Stimulated activated CD4-positive, alpha-beta T cell treated with anti-CD3 and anti-CD28 coated beads, Interleukin-15, amount 100 ng/mL, for 48 hours (primary cell): ENCODE measurements around the gene RAN.
"Not testable (repeated sequence)": the region's sequence is repeated elsewhere in the genome, so short reads cannot be mapped to it uniquely, and the experiment has no call there.

Experiments
- DNase-seq, 2 donors: peaks; one replicate each; pipeline ENCODE4 v3.0.0-alpha.2; 2020; ENCODE audit warnings: low read depth in 2 of 2

Gene RAN

GRCh38 chr12:130849561-130850417 lies 22.1 kb upstream of the RAN start:
- DNase-seq, result no peak

- no peak for DNase-seq
Measured at GRCh38 chr12:130850418-130851021, 21.3 kb upstream of the RAN start.

- DNase-seq, result no peak
Measured at GRCh38 chr12:130856088-130856487, 15.8 kb upstream of the RAN start.

- no peak for DNase-seq
Measured at GRCh38 chr12:130858084-130858483, 13.8 kb upstream of the RAN start.

- no peak for DNase-seq
Measured at GRCh38 chr12:130859161-130859560, 12.7 kb upstream of the RAN start.

GRCh38 chr12:130860311-130860710 lies 11.6 kb upstream of the RAN start:
- no peak for DNase-seq

GRCh38 chr12:130862161-130862560 lies 9.7 kb upstream of the RAN start:
- DNase-seq, result no peak

GRCh38 chr12:130862771-130863170 lies 9.1 kb upstream of the RAN start:
- not testable (repeated sequence) for DNase-seq

GRCh38 chr12:130863298-130863697 lies 8.6 kb upstream of the RAN start:
- no peak for DNase-seq

GRCh38 chr12:130868412-130868811 lies 3.5 kb upstream of the RAN start:
- DNase-seq, result no peak

- peak; percentile 61 to 71 for DNase-seq
Measured at GRCh38 chr12:130870442-130871285, 1.2 kb upstream of the RAN start.

- DNase-seq, result peak in 1 of 2 donors; percentile 30
Measured at GRCh38 chr12:130872179-130873096, 572 bp downstream of the RAN start.

GRCh38 chr12:130873106-130873795 lies 1.4 kb downstream of the RAN start:
- DNase-seq, result no peak

- DNase-seq, result no peak
Measured at GRCh38 chr12:130873825-130874224, 2.0 kb downstream of the RAN start.

GRCh38 chr12:130874696-130875095 lies 2.8 kb downstream of the RAN start:
- DNase-seq, result no peak

- no peak for DNase-seq
Measured at GRCh38 chr12:130875193-130875592, 3.3 kb downstream of the RAN start.

- not testable (repeated sequence) for DNase-seq
Measured at GRCh38 chr12:130875708-130876107, 3.8 kb downstream of the RAN start.

- DNase-seq, result no peak
Measured at GRCh38 chr12:130876297-130876696, 4.4 kb downstream of the RAN start.

GRCh38 chr12:130876758-130877157 lies 4.9 kb downstream of the RAN start:
- no peak for DNase-seq

GRCh38 chr12:130877333-130877732 lies 5.5 kb downstream of the RAN start:
- no peak for DNase-seq
